Activated T-cell treated with anti-CD3 and anti-CD28 coated beads for 24 hours (primary cell): ENCODE measurements around the gene LRRC59.

Source experiments
- DNase-seq: peaks from one replicate; pipeline ENCODE4 v3.0.0-alpha.2; 2020; ENCODE audit warnings: low read depth

The LRRC59 gene

DNA sequence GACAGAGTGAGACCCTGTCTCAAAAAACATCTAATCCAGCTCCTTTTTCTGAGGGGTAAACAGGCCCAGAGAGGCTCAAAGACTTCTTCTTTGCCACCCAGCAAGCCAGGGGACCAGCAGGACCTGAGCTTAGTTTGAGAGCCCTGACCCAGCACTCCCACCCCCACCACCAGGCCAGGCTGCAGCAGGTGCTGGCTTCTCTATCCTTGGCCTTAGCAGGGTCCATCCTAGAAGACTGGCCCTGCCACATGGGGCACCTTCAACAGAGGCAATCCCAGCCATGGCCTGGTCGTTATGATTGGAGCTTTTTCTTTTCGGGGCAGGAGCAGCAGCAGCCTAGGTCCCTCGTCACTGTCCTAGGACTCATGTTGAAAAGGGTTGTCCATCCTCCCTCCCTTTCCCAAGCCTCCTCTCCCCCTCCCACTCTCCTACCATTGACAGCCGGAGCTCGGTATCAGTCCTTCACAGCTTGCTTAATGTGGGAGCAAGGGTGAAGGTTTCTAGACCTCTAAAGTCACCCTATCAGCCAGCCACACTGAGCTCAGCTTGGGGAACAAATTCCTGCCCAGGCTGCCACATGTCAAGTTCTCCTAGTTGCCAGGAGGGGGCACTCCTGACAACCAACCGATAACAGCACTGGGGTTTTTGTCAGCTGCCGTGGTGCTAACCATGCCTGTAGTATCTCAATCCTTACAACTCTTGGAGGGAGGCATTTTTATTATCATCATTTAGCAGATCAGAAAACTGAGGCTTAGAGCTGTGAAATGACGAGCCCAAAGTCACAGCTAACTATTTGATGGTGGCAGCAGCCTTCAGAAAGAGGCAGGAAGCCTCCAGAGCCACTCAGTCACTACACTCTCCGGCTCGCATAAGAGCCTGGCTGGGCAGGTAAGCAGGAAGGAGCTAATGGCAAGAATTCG lies 35.5 kb downstream of the LRRC59 start:
- peak; percentile 40 for DNase-seq

- DNase-seq: no peak
Measured at GRCh38 chr17:50360486-50361115, 36.7 kb downstream of the LRRC59 start.

- DNase-seq: no peak
Measured at GRCh38 chr17:50359998-50360461, 37.3 kb downstream of the LRRC59 start.

DNA sequence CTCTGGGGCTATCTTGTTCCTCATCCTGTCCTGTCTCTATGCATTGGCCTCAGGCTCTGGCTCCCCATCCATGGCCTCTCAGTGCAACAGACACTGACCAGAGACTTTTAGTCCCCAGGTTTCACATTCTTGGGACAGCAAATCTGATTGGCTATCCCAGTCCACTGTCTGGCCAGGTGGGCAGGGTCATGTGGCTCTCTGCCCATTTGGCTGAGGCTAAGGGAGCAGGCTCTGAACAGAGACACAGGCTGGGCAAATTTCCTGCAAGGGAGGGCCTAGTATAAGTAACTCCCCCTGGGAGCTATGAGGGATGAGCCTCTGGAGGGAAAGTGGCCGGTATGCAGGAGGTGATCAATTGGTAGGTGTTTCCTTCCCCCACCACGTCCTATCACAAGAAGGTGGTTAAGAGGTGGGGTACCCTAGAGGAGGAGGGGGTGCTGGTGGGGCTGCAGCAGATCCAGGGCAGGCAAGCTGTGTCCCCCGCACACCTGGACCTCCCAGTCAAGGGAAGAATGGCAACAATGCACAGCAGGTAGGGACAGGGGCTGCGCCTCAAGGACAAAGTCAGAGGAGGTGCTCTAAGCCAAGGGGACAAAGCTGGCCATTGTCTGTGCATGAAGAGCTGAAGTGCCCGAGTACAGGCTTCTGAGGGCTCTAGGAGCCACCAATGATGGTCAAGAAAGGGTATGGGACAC lies 38.2 kb downstream of the LRRC59 start:
- DNase-seq: no peak

- no peak for DNase-seq
Measured at GRCh38 chr17:50358177-50358576, 39.1 kb downstream of the LRRC59 start.

DNA sequence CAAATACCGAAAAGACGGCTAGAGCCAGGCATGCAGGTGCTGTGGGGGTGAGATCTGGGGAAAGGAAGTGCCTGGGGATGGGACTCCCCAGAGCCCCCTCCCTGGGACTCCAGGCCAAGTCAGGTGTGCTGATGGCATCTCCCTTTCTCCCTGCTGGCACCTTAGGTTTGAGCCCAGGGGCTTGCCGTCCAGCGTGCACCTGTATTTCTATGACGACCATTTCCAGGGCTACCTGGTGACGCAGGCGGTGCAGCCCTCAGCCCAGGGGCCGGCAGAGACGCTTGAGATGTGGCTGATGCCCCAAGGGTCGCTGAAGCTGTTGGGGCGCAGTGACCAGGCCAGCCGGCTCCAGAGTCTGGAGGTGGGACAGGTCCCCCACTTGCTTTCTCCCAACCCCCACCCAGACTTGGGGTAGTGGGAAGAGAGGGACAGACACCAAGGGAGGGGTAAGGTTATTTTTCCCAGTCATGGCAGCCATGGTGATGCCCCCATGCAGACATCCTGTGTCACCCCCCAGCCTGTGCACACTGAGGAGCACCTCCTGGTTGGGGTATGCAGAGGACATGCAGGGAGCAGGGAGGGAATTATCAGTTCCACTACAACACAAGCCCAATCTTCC lies 40.3 kb downstream of the LRRC59 start:
- no peak for DNase-seq

DNA sequence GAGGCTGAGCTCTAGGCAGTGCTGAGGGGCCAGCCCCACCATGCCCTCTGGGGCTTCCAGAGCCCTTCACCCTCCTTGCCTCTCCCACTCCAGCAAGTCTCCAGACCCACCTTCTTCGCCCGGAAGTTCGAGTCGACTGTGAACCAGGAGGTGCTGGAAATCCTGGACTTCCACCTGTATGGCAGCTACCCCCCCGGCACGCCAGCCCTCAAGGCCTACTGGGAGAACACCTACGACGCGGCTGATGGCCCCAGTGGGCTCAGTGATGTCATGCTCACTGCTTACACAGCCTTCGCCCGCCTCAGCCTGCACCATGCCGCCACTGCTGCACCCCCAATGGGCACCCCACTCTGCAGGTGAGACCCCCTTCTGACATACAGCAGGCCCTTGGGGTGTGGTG lies 40.9 kb downstream of the LRRC59 start:
- no peak for DNase-seq

DNA sequence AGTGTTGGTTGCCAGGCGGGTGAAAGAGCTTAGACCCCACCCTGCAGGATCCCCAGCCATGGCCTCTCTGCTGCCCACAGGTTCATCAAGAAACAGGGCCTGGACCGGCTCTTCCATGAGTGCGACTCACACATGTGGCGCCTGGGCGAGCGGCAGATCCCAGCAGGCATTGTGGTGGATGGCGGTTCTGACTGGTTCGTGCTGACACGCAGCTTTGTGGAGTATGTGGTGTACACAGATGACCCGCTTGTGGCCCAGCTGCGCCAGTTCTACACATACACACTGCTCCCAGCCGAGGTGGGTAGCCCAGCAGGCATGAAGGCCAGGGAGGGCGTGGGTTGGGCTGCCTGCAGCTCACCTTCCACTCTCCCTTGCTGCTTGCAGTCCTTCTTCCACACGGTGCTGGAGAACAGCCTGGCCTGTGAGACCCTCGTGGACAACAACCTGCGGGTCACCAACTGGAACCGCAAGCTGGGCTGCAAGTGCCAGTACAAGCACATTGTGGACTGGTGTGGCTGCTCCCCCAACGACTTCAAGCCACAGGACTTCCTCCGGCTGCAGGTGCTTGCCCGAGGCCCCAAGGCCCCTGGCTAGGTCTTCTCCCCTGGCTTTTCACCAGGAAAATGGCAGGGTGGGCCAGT lies 41.5 kb downstream of the LRRC59 start:
- DNase-seq: no peak

DNA sequence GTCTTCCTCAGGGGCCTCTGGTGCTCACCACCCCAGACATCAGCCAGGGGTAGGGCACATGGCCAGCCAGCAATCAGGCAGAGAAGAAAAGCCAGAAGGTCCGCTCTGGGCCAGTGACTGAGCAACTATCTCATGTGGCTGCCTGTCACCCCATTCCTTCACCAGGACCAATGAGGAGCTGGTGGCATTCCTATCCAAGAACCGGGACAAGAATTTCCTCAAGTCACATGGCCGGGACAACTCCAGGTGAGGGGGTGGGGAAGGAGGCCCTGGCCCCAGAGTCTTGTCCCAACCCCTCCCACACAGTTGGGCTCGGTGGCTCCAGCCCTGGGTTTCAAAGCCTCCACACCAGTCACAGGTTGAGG lies 42.0 kb downstream of the LRRC59 start:
- DNase-seq: no peak

- no peak for DNase-seq
Measured at GRCh38 chr17:50354776-50355175, 42.5 kb downstream of the LRRC59 start.

DNA sequence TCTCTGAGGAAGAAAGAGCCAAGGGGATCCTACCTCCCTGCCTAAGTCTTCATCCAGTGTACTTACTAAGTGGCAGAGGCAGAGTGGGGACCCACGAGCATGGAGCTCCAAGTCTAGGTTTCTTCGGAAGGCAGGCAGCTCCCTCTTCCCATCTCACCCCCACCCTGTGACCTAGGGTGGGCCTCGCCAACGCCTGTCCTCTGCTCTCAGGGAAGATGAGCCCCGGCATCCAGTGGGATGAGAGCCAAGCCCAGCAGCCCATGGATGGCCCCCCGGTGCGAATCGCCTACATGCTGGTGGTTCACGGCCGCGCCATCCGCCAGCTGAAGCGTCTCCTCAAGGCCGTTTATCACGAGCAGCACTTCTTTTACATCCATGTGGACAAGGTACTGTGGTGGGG lies 43.1 kb downstream of the LRRC59 start:
- DNase-seq: no peak

- no peak for DNase-seq
Measured at GRCh38 chr17:50353600-50354195, 43.6 kb downstream of the LRRC59 start.

GRCh38 chr17:50352693-50353599 lies 44.4 kb downstream of the LRRC59 start:
- DNase-seq: no peak

GRCh38 chr17:50352072-50352692 lies 45.1 kb downstream of the LRRC59 start:
- no peak for DNase-seq

DNA sequence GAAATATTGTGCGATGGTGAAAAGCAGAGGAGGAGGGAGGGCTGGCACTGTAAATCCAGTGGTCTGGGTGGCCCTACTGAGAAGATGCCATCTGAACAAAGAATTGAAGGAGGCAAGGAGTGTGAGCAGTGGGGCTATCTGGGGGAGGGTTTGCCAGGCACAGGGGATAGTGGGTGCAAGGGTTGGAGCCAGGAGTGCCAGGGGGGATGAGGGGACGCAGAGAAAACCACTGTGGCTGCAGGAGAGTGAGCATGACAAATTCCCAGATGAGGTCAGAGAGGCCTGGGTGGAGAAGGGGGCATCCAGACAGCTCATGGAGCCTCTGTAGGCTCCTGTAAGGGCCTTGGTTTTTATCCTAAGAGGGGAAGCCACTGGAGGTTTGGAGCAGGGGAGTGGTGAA lies 46.6 kb downstream of the LRRC59 start:
- no peak for DNase-seq

DNA sequence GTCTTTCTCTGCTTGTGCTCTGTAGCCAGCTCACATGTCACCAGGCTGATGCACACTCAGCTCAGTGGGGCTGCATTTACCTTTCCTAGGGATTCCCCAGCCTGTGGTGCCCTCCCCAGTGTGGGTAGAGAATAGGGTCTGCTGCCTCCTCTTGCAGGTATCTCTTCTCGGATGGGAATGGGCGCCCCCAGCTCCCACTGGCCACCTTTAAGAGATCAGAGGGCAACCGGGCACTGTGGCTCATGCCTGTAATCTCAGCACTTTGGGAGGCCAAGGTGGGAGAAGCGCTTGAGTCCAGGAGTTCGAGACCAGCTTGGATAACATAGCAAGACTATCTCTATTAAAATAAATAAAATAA lies 48.1 kb downstream of the LRRC59 start:
- no peak for DNase-seq

DNA sequence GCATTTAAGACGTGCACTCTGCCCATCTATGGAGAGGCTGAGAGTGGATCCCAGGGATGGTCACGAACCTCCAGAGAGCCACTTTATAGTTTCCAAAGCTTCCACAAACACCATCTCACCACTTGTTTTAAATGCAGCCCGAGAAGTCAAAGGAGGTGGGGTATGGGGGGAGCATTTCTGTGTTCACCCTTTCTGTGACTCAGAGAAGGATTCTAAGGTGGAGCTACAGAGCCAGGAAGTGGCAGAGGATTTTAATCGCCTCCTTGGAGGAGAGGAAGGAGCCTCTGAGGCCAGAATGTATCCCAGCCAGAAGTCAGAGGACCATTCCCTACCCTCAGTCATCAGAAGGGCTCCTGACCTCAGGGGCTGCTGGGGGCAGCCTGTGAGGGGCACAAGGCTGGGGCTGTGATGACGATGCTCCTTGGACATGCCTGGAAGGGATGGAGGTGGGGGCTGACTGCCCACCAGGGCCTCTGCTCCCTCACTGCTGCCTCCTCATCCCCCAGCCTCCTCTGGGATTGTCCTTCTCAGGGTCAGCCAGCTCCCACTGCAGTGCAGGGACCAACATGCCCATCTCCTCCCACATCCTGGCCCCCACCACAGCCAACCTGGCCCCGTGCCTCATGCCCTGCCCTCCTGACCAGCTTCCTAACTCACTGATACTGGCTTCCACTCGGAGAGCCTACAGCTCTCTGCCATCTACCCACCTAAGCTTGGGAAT lies 48.6 kb downstream of the LRRC59 start:
- no peak for DNase-seq

DNA sequence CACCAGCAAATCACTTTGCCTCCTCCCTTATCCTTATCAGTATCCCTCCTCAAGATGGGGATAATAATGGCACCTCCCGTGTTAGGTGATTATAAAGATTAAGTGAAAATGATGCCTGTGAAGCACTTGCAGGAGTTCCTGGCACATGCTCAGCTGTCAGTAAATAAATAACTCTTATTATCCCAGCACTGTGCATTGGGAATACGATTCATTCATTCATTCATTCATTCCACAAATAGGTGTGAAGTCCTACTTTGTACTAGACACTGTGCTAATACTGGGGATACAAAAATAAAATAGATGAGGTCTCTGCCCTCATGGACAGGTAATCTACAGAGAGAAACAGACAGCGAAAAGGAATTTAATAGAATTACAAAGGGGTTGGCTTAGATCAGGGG lies 49.4 kb downstream of the LRRC59 start:
- DNase-seq: no peak

DNA sequence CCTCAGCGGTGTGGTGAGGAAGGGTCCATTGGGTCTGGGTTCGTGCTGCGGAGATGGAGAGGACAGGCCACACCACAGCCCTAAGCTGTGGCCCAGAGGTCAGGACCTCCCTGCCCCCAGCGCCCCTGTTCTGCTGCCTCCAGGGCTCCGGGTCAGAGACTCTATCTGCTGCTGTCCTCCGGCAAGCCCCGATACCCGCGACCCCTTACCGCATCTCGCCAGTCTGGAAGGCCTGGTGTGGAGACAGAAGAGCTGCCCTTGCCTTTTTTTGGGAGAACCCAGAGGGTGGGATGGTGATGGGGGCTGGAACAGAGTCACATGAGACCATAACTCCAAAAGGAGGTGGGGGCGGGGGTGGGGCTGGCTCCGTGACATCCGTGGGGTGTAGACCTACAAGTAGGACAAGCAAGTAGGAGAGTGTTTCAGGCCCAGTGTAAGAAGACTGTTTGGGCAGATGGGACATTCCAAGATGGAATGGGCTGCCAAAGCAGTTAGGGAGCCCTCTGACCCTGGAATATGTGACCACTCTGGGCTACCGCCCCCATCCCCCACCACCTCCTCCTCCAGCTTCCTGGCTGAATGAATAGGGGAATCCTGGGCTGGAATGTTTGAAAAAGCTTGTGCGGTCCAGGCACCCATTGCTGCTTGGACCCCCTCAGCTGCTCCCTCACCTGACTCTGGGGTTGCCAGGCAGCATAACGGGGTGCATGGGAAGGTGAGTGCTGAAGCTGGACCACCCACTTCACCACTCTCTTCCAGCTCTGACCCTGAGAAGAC lies 50.0 kb downstream of the LRRC59 start:
- no peak for DNase-seq
